ENCODE measurements around the gene TRAFD1.

The TRAFD1 gene

GRCh38 chr12:112179916-112180315, 54.6 kb downstream of the TRAFD1 start:
- DNase-seq = no peak

- DNase-seq = no peak
Observed at GRCh38 chr12:112180422-112180821, 55.1 kb downstream of the TRAFD1 start.

GRCh38 chr12:112182499-112182898, 57.1 kb downstream of the TRAFD1 start:
- no peak for DNase-seq

GRCh38 chr12:112183141-112184021, 58.0 kb downstream of the TRAFD1 start:
- DNase-seq = no peak

GRCh38 chr12:112184056-112184887, 58.9 kb downstream of the TRAFD1 start:
- no peak for DNase-seq

GRCh38 chr12:112185093-112185923, 59.9 kb downstream of the TRAFD1 start:
- DNase-seq = no peak

GRCh38 chr12:112188130-112188830, 62.9 kb downstream of the TRAFD1 start:
- DNase-seq = no peak

GRCh38 chr12:112190231-112191025, 65.1 kb downstream of the TRAFD1 start:
- DNase-seq = no peak

- no peak for DNase-seq
Observed at GRCh38 chr12:112191201-112191600, 65.8 kb downstream of the TRAFD1 start.

- no peak for DNase-seq
Observed at GRCh38 chr12:112191840-112192321, 66.5 kb downstream of the TRAFD1 start.

- DNase-seq = no peak
Observed at GRCh38 chr12:112192475-112192874, 67.1 kb downstream of the TRAFD1 start.

- DNase-seq = no peak
Observed at GRCh38 chr12:112194601-112195247, 69.4 kb downstream of the TRAFD1 start.

- no peak for DNase-seq
Observed at GRCh38 chr12:112196196-112196875, 71.0 kb downstream of the TRAFD1 start.

GRCh38 chr12:112198120-112198733, 72.9 kb downstream of the TRAFD1 start:
- DNase-seq = peak; percentile 49

- no peak for DNase-seq
Observed at GRCh38 chr12:112199136-112199535, 73.8 kb downstream of the TRAFD1 start.

All from fibroblast of skin of back (primary cell).